ENCODE measurements around the gene UBE2E1.
"Not testable (repeated sequence)": the region's sequence is repeated elsewhere in the genome, so short reads cannot be mapped to it uniquely, and the experiment has no call there.

Gene UBE2E1

GRCh38 chr3:23877329-23877980 is 71.7 kb downstream of the UBE2E1 start:
- DNase-seq (ENCODE audit: low read depth in 4 of 4, low spot score in 1 of 4): no peak

- no peak for DNase-seq (ENCODE audit: low read depth in 4 of 4, low spot score in 1 of 4)
These were observed 73.7 kb downstream of the UBE2E1 start for GRCh38 chr3:23879485-23879884.

GRCh38 chr3:23880703-23881339 is 75.1 kb downstream of the UBE2E1 start:
- no peak for DNase-seq (ENCODE audit: low read depth in 4 of 4, low spot score in 1 of 4)

- not testable (repeated sequence) for DNase-seq (ENCODE audit: low read depth in 4 of 4, low spot score in 1 of 4)
These were observed 76.2 kb downstream of the UBE2E1 start for GRCh38 chr3:23881993-23882392.

GRCh38 chr3:23882487-23882918 is 76.7 kb downstream of the UBE2E1 start:
- no peak for DNase-seq (ENCODE audit: low read depth in 4 of 4, low spot score in 1 of 4)

GRCh38 chr3:23884481-23884880 is 78.7 kb downstream of the UBE2E1 start:
- DNase-seq (ENCODE audit: low read depth in 4 of 4, low spot score in 1 of 4): no peak

GRCh38 chr3:23885210-23885609 is 79.5 kb downstream of the UBE2E1 start:
- no peak for DNase-seq (ENCODE audit: low read depth in 4 of 4, low spot score in 1 of 4)

GRCh38 chr3:23886311-23886710 is 80.6 kb downstream of the UBE2E1 start:
- DNase-seq (ENCODE audit: low read depth in 4 of 4, low spot score in 1 of 4): no peak

- DNase-seq (ENCODE audit: low read depth in 4 of 4, low spot score in 1 of 4): no peak
These were observed 83.0 kb downstream of the UBE2E1 start for GRCh38 chr3:23888617-23889228.

- no peak for DNase-seq (ENCODE audit: low read depth in 4 of 4, low spot score in 1 of 4)
These were observed 83.6 kb downstream of the UBE2E1 start for GRCh38 chr3:23889386-23889785.

GRCh38 chr3:23889950-23890349 is 84.2 kb downstream of the UBE2E1 start:
- no peak for DNase-seq (ENCODE audit: low read depth in 4 of 4, low spot score in 1 of 4)

GRCh38 chr3:23894254-23895061 is 88.7 kb downstream of the UBE2E1 start:
- no peak for DNase-seq (ENCODE audit: low read depth in 4 of 4, low spot score in 1 of 4)

- no peak for DNase-seq (ENCODE audit: low read depth in 4 of 4, low spot score in 1 of 4)
These were observed 89.4 kb downstream of the UBE2E1 start for GRCh38 chr3:23895181-23895580.

- DNase-seq (ENCODE audit: low read depth in 4 of 4, low spot score in 1 of 4): no peak
These were observed 95.0 kb downstream of the UBE2E1 start for GRCh38 chr3:23900744-23901143.

- no peak for DNase-seq (ENCODE audit: low read depth in 4 of 4, low spot score in 1 of 4)
These were observed 98.8 kb downstream of the UBE2E1 start for GRCh38 chr3:23904545-23904944.

- DNase-seq (ENCODE audit: low read depth in 4 of 4, low spot score in 1 of 4): no peak
These were observed 103.6 kb downstream of the UBE2E1 start for GRCh38 chr3:23909341-23909740.

GRCh38 chr3:23911397-23911796 is 105.6 kb downstream of the UBE2E1 start:
- DNase-seq (ENCODE audit: low read depth in 4 of 4, low spot score in 1 of 4): no peak

GRCh38 chr3:23912335-23912734 is 106.6 kb downstream of the UBE2E1 start:
- not testable (repeated sequence) for DNase-seq (ENCODE audit: low read depth in 4 of 4, low spot score in 1 of 4)

- no peak for DNase-seq (ENCODE audit: low read depth in 4 of 4, low spot score in 1 of 4)
These were observed 107.4 kb downstream of the UBE2E1 start for GRCh38 chr3:23913182-23913581.

- DNase-seq (ENCODE audit: low read depth in 4 of 4, low spot score in 1 of 4): no peak
These were observed 108.4 kb downstream of the UBE2E1 start for GRCh38 chr3:23913873-23914743.
